GM23338 (cell line): ENCODE data around the gene DNAL1. TPM values are rescaled to one million over a fixed set of nuclear protein-coding genes. Genes with fewer than 3 reads are reported as not detected.

ENCODE experiments used
- ATAC-seq: fragments of 200-7000 bp; cut with Tn5 transposase; 3 replicates; pipeline ENCODE4 v1.9.1; 2020
- DNase-seq: peaks from one replicate; pipeline ENCODE4 v3.0.0-alpha.2; 2015; ENCODE audit warnings: low spot score
- H2AFZ ChIP-seq: fragments of 200-600 bp; sonication (generic); 2 replicates; pipeline ENCODE4 v1.8.0; 2016; ENCODE audit warnings: antibody characterized with exemption, mild to moderate bottlenecking, moderate library complexity
- H3F3A ChIP-seq: fragments of 200-600 bp; sonication (generic); replicated peaks from 2 replicates; pipeline ENCODE4 v1.8.0; 2017; ENCODE audit warnings: antibody characterized with exemption, mixed run types, low read depth
- H3K27ac ChIP-seq: fragments of 200-600 bp; sonication (generic); 2 replicates; pipeline ENCODE4 v1.6.1; 2016; ENCODE audit warnings: low read depth
- H3K27me3 ChIP-seq: fragments of 200-600 bp; sonication (generic); 2 replicates; pipeline ENCODE4 v1.8.0; 2016; ENCODE audit warnings: mild to moderate bottlenecking, mixed run types, moderate library complexity; ENCODE audit not compliant: insufficient read depth
- H3K36me3 ChIP-seq: fragments of 200-600 bp; sonication (generic); 2 replicates; pipeline ENCODE4 v1.8.0; 2016; ENCODE audit warnings: mild to moderate bottlenecking; ENCODE audit not compliant: insufficient read depth
- H3K4me1 ChIP-seq: fragments of 200-600 bp; sonication (generic); 2 replicates; pipeline ENCODE4 v1.8.0; 2016; ENCODE audit warnings: mild to moderate bottlenecking, moderate library complexity; ENCODE audit not compliant: insufficient read depth
- H3K4me2 ChIP-seq: fragments of 200-600 bp; sonication (generic); 2 replicates; pipeline ENCODE4 v1.7.1; 2017; ENCODE audit warnings: mixed run types
- H3K4me3 ChIP-seq: fragments of 200-600 bp; sonication (generic); 2 replicates; pipeline ENCODE4 v1.6.1; 2016; ENCODE audit warnings: mixed run types
- H3K79me2 ChIP-seq: fragments of 200-600 bp; sonication (generic); replicated peaks from 2 replicates; pipeline ENCODE4 v1.8.0; 2017; ENCODE audit warnings: mild to moderate bottlenecking; ENCODE audit not compliant: insufficient read depth
- H3K9me2 ChIP-seq: fragments of 200-600 bp; sonication (generic); 2 replicates; pipeline ENCODE4 v1.8.0; 2017; ENCODE audit not compliant: insufficient read depth
- H4K20me1 ChIP-seq: fragments of 200-600 bp; sonication (generic); replicated peaks from 2 replicates; pipeline ENCODE4 v1.8.0; 2017; ENCODE audit warnings: mild to moderate bottlenecking; ENCODE audit not compliant: insufficient read depth
- H3K27ac Mint-ChIP-seq: 2 replicates; pipeline ENCODE4 v1.8.0; 2020; ENCODE audit warnings: inconsistent platforms, mild to moderate bottlenecking, moderate library complexity, mixed read lengths
- H3K27me3 Mint-ChIP-seq: 3 replicates; pipeline ENCODE4 v1.8.0; 2022; ENCODE audit warnings: low read depth, mild to moderate bottlenecking, moderate library complexity, mixed read lengths, inconsistent platforms; ENCODE audit not compliant: insufficient read depth, poor library complexity
- H3K36me3 Mint-ChIP-seq: 3 replicates; pipeline ENCODE4 v1.8.0; 2021; ENCODE audit warnings: low read depth, mild to moderate bottlenecking, inconsistent platforms, moderate library complexity, mixed read lengths
- H3K4me1 Mint-ChIP-seq: 3 replicates; pipeline ENCODE4 v1.8.0; 2020; ENCODE audit warnings: mild to moderate bottlenecking, inconsistent platforms, mixed read lengths
- H3K4me3 Mint-ChIP-seq: 3 replicates; pipeline ENCODE4 v1.8.0; 2021; ENCODE audit warnings: moderate library complexity, mild to moderate bottlenecking, inconsistent platforms, mixed read lengths
- H3K9me3 Mint-ChIP-seq: 3 replicates; pipeline ENCODE4 v1.8.0; 2020; ENCODE audit warnings: moderate library complexity, mild to moderate bottlenecking, inconsistent platforms, mixed read lengths
- NANOG ChIP-seq: IDR thresholded peaks from 2 replicates; pipeline ENCODE4 v1.6.1; 2016; ENCODE audit warnings: antibody characterized with exemption, borderline replicate concordance
- ZNF331 ChIP-seq: fragments of 250-450 bp; sonication (Bioruptor Pico); IDR thresholded peaks from 2 replicates; pipeline ENCODE4 v1.5.0; 2020; ENCODE audit warnings: low read depth, mild to moderate bottlenecking, moderate library complexity
- polyA plus RNA-seq: library from polyadenylated mRNA; unstranded; fragments of >200 nt; fragmentation: Nextera tagmentation; extraction: Ambion mirVana; gene quantifications from 2 replicates; pipeline ENCODE4 v1.2.1, GENCODE V29; 2016
- total RNA-seq: library from RNA; depleted of rRNA; stranded (reverse); fragments of >200 nt; shearing (Covaris generic); gene quantifications from 2 replicates; pipeline ENCODE4 v1.2.3, GENCODE V29; 2014
- TF ChIP-seq, protein P1 (sequence below): fragments of 250-450 bp; sonication (Bioruptor Pico); IDR thresholded peaks from 2 replicates; pipeline ENCODE4 v1.5.0; 2020; ENCODE audit warnings: mild to moderate bottlenecking, moderate library complexity
- TF ChIP-seq, protein P2 (sequence below): IDR thresholded peaks from one replicate; pipeline ENCODE4 v1.6.1; 2018; ENCODE audit warnings: antibody characterized with exemption; ENCODE audit not compliant: unreplicated experiment
- TF ChIP-seq, protein P3 (sequence below), 2 experiments: fragments of 200-600 bp in 1 of 2; sonication (generic) in 1 of 2; conservative IDR thresholded peaks; 2 replicates each; pipeline versions ENCODE4 v1.5.1 to v1.6.1; 2016 to 2017; ENCODE audit warnings: antibody characterized with exemption in 2 of 2, low read depth in 2 of 2, mild to moderate bottlenecking in 2 of 2, moderate library complexity in 1 of 2

Gene DNAL1
- total and polyA plus RNA-seq, 2 experiments from 2014 or later: 7.6 to 29.3 TPM

DNA sequence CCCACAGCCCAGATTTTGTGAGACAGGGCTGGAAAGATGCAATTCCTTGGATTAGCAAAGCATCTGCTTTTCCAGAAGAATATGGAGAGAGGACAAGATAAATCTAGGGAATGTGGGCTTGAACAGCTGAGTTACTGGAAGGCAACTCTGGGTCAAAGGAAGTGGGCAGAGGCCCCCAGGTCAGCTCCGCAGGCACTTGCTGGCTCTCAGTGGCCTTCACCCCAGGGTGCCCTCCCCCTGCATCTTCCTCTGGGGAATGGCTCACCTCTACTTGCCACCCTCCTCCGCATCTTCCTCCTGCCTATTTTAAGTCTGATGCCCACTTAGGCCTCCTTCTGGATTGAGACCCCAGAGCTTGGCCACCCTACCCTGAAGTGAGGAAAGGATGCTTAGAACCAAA, 79.9 kb downstream of the DNAL1 start (continued):
- TF ChIP-seq, protein P1, sequence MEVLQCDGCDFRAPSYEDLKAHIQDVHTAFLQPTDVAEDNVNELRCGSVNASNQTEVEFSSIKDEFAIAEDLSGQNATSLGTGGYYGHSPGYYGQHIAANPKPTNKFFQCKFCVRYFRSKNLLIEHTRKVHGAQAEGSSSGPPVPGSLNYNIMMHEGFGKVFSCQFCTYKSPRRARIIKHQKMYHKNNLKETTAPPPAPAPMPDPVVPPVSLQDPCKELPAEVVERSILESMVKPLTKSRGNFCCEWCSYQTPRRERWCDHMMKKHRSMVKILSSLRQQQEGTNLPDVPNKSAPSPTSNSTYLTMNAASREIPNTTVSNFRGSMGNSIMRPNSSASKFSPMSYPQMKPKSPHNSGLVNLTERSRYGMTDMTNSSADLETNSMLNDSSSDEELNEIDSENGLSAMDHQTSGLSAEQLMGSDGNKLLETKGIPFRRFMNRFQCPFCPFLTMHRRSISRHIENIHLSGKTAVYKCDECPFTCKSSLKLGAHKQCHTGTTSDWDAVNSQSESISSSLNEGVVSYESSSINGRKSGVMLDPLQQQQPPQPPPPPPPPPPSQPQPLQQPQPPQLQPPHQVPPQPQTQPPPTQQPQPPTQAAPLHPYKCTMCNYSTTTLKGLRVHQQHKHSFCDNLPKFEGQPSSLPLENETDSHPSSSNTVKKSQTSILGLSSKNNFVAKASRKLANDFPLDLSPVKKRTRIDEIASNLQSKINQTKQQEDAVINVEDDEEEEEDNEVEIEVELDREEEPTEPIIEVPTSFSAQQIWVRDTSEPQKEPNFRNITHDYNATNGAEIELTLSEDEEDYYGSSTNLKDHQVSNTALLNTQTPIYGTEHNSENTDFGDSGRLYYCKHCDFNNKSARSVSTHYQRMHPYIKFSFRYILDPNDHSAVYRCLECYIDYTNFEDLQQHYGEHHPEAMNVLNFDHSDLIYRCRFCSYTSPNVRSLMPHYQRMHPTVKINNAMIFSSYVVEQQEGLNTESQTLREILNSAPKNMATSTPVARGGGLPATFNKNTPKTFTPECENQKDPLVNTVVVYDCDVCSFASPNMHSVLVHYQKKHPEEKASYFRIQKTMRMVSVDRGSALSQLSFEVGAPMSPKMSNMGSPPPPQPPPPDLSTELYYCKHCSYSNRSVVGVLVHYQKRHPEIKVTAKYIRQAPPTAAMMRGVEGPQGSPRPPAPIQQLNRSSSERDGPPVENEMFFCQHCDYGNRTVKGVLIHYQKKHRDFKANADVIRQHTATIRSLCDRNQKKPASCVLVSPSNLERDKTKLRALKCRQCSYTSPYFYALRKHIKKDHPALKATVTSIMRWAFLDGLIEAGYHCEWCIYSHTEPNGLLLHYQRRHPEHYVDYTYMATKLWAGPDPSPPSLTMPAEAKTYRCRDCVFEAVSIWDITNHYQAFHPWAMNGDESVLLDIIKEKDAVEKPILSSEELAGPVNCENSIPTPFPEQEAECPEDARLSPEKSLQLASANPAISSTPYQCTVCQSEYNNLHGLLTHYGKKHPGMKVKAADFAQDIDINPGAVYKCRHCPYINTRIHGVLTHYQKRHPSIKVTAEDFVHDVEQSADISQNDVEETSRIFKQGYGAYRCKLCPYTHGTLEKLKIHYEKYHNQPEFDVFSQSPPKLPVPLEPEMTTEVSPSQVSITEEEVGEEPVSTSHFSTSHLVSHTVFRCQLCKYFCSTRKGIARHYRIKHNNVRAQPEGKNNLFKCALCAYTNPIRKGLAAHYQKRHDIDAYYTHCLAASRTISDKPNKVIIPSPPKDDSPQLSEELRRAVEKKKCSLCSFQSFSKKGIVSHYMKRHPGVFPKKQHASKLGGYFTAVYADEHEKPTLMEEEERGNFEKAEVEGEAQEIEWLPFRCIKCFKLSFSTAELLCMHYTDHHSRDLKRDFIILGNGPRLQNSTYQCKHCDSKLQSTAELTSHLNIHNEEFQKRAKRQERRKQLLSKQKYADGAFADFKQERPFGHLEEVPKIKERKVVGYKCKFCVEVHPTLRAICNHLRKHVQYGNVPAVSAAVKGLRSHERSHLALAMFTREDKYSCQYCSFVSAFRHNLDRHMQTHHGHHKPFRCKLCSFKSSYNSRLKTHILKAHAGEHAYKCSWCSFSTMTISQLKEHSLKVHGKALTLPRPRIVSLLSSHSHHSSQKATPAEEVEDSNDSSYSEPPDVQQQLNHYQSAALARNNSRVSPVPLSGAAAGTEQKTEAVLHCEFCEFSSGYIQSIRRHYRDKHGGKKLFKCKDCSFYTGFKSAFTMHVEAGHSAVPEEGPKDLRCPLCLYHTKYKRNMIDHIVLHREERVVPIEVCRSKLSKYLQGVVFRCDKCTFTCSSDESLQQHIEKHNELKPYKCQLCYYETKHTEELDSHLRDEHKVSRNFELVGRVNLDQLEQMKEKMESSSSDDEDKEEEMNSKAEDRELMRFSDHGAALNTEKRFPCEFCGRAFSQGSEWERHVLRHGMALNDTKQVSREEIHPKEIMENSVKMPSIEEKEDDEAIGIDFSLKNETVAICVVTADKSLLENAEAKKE: no peak
- TF ChIP-seq NANOG: no peak

DNA sequence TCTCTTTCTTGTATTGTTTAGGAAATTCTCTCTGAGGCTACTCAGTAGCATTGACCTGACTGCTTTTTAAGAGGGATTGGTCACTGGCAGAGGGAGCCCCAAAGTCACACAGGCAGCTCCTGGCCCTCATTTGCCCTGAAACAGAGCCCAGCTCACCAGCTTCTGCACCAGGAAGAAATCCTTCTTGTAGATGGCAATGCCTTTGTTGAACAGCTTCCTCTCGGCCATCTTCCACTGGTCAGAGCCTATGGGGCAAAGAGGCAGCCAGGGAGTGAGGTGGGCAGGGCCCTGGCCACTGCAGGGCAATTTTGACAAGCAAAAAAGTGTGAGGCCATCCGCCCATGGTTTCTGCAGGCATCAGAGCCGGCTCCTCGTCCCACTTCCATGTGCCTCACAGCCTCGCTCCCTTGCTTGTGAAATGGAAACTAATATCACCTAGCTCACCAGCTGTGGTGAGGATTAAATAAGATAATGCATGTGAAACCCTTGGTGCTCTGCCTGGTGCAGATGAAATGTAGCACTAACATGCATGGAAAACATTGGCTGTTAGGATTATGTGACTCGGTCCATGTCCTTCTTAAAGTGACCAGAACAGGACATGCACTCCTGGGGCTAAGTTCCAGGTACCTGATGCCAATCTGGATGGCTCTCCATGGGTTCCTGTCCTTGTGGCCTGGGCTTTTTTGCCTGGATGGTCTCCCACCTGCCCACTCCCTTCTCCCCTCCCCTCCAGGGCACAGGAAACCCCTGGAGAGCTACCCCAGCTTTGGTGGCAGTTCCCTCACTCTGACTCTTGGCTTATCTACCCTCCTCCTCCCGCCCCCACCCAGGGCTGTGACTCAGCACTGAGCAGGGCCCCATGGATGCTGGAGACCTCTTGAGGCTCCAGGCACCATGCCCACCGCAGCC, 80.6 kb downstream of the DNAL1 start:
- Mint-ChIP-seq H3K27me3 (peaks cover 15% of the 10 kb centered on the region), H3K27ac (peak overlapping the region; percentile 70; the same call in 1 of the 2 replicates), H3K9me3 (no peaks in the 10 kb centered on the region), H3K36me3 (peaks cover 33% of the 10 kb centered on the region), H3K4me1 (peaks cover 51% of the 10 kb centered on the region), H3K4me3 (no peak overlapping the region)
- no peak overlapping the region for H3K4me2 ChIP-seq
- H4K20me1 ChIP-seq: no peaks in the 10 kb centered on the region
- H3F3A ChIP-seq: peaks cover 11% of the 10 kb centered on the region; the same call in 1 of the 2 replicates
- DNase-seq: no peak
- no peak overlapping the region for H2AFZ ChIP-seq
- H3K4me1 ChIP-seq: peaks cover 32% of the 10 kb centered on the region
- no peaks in the 10 kb centered on the region for H3K79me2 ChIP-seq
- no peak overlapping the region for H3K4me3 ChIP-seq
- no peak for ATAC-seq
- H3K36me3 ChIP-seq: no peaks in the 10 kb centered on the region
- no peaks in the 10 kb centered on the region for H3K27me3 ChIP-seq
- no peaks in the 10 kb centered on the region for H3K9me2 ChIP-seq
- no peak overlapping the region for H3K27ac ChIP-seq
- TF ChIP-seq, protein P2, sequence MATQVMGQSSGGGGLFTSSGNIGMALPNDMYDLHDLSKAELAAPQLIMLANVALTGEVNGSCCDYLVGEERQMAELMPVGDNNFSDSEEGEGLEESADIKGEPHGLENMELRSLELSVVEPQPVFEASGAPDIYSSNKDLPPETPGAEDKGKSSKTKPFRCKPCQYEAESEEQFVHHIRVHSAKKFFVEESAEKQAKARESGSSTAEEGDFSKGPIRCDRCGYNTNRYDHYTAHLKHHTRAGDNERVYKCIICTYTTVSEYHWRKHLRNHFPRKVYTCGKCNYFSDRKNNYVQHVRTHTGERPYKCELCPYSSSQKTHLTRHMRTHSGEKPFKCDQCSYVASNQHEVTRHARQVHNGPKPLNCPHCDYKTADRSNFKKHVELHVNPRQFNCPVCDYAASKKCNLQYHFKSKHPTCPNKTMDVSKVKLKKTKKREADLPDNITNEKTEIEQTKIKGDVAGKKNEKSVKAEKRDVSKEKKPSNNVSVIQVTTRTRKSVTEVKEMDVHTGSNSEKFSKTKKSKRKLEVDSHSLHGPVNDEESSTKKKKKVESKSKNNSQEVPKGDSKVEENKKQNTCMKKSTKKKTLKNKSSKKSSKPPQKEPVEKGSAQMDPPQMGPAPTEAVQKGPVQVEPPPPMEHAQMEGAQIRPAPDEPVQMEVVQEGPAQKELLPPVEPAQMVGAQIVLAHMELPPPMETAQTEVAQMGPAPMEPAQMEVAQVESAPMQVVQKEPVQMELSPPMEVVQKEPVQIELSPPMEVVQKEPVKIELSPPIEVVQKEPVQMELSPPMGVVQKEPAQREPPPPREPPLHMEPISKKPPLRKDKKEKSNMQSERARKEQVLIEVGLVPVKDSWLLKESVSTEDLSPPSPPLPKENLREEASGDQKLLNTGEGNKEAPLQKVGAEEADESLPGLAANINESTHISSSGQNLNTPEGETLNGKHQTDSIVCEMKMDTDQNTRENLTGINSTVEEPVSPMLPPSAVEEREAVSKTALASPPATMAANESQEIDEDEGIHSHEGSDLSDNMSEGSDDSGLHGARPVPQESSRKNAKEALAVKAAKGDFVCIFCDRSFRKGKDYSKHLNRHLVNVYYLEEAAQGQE: no peak
- no peak for TF ChIP-seq ZNF331 (CRISPR knock-in tag)
- TF ChIP-seq, protein P3, sequence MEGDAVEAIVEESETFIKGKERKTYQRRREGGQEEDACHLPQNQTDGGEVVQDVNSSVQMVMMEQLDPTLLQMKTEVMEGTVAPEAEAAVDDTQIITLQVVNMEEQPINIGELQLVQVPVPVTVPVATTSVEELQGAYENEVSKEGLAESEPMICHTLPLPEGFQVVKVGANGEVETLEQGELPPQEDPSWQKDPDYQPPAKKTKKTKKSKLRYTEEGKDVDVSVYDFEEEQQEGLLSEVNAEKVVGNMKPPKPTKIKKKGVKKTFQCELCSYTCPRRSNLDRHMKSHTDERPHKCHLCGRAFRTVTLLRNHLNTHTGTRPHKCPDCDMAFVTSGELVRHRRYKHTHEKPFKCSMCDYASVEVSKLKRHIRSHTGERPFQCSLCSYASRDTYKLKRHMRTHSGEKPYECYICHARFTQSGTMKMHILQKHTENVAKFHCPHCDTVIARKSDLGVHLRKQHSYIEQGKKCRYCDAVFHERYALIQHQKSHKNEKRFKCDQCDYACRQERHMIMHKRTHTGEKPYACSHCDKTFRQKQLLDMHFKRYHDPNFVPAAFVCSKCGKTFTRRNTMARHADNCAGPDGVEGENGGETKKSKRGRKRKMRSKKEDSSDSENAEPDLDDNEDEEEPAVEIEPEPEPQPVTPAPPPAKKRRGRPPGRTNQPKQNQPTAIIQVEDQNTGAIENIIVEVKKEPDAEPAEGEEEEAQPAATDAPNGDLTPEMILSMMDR (conservative IDR thresholded peaks at IDR 0.05; ENCODE audit: low read depth in 2 of 2): no peak
